ENCODE measurements around the gene RYR1.

DNA sequence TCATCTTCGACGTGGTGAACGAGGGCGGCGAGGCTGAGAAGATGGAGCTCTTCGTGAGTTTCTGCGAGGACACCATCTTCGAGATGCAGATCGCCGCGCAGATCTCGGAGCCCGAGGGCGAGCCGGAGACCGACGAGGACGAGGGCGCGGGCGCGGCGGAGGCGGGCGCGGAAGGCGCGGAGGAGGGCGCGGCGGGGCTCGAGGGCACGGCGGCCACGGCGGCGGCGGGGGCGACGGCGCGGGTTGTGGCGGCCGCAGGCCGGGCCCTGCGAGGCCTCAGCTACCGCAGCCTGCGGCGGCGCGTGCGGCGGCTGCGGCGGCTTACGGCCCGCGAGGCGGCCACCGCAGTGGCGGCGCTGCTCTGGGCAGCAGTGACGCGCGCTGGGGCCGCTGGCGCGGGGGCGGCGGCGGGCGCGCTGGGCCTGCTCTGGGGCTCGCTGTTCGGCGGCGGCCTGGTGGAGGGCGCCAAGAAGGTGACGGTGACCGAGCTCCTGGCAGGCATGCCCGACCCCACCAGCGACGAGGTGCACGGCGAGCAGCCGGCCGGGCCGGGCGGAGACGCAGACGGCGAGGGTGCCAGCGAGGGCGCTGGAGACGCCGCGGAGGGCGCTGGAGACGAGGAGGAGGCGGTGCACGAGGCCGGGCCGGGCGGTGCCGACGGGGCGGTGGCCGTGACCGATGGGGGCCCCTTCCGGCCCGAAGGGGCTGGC is 131.6 kb downstream of the RYR1 start:
- TF ChIP-seq, protein P1, sequence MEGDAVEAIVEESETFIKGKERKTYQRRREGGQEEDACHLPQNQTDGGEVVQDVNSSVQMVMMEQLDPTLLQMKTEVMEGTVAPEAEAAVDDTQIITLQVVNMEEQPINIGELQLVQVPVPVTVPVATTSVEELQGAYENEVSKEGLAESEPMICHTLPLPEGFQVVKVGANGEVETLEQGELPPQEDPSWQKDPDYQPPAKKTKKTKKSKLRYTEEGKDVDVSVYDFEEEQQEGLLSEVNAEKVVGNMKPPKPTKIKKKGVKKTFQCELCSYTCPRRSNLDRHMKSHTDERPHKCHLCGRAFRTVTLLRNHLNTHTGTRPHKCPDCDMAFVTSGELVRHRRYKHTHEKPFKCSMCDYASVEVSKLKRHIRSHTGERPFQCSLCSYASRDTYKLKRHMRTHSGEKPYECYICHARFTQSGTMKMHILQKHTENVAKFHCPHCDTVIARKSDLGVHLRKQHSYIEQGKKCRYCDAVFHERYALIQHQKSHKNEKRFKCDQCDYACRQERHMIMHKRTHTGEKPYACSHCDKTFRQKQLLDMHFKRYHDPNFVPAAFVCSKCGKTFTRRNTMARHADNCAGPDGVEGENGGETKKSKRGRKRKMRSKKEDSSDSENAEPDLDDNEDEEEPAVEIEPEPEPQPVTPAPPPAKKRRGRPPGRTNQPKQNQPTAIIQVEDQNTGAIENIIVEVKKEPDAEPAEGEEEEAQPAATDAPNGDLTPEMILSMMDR (IDR thresholded peaks at IDR 0.05): no peak
- no peak for TF ChIP-seq POLR2A (IDR thresholded peaks at IDR 0.05)

All from thyroid gland (tissue), 4 donors.